Psoas muscle (tissue), 8 donors: ENCODE measurements around the gene RHOH. TPM values are rescaled to one million over a fixed set of nuclear protein-coding genes. Genes with fewer than 3 reads are reported as not detected.

Experiments
- ATAC-seq, 4 donors: fragments of 200-7000 bp; cut with Tn5 transposase; one replicate each; pipeline ENCODE4 v1.9.1; 2020; ENCODE audit warnings: moderate library complexity in 3 of 4, mild to moderate bottlenecking in 2 of 4
- DNase-seq, 2 donors: peaks; one replicate each; pipeline ENCODE4 v3.0.0-alpha.2; 2020
- H3K27ac ChIP-seq: fragments of 200-600 bp; one replicate; pipeline ENCODE4 v1.8.0; 2022
- H3K27me3 ChIP-seq, 3 donors: fragments of 200-600 bp in 1 of 3; one replicate each; pipeline versions ENCODE4 v1.6.1 to v1.8.0; 2013 to 2022; ENCODE audit warnings: low read length in 2 of 3, mild to moderate bottlenecking in 2 of 3, moderate library complexity in 1 of 3; ENCODE audit not compliant: insufficient read depth in 3 of 3
- H3K36me3 ChIP-seq, 2 donors: fragments of 200-600 bp in 1 of 2; one replicate each; pipeline versions ENCODE4 v1.6.1 to v1.8.0; 2013 to 2022; ENCODE audit warnings: low read depth in 1 of 2, mild to moderate bottlenecking in 1 of 2, moderate library complexity in 1 of 2; ENCODE audit not compliant: insufficient read depth in 1 of 2
- H3K4me1 ChIP-seq: fragments of 200-600 bp; one replicate; pipeline ENCODE4 v1.8.0; 2022
- H3K4me3 ChIP-seq: fragments of 200-600 bp; one replicate; pipeline ENCODE4 v1.8.0; 2022; ENCODE audit warnings: mild to moderate bottlenecking
- H3K9me3 ChIP-seq: fragments of 200-600 bp; one replicate; pipeline ENCODE4 v1.8.0; 2022
- CTCF ChIP-seq: fragments of 200-600 bp; IDR thresholded peaks from one replicate; pipeline ENCODE4 v1.8.0; 2022; ENCODE audit warnings: antibody characterized with exemption
- WGBS, 3 donors: extraction: QIAGEN DNeasy Blood & Tissue Kit; methylation state at CpG; one replicate each; pipeline versions ENCODE4 v1.1.6 to v1.1.7; 2013; 5-methylcytosine and 5-hydroxymethylcytosine counted together
- intact Hi-C, 2 donors: fragments of 100-400 bp; cut with DNase I; formaldehyde crosslinking; loops; one replicate each; pipeline versions ENCODE4 v1.11.0 to v1.14.2; 2022
- polyA plus RNA-seq, 3 donors: library from polyadenylated mRNA; stranded (reverse); fragments of 200-250 nt; gene quantifications; one replicate each; pipeline ENCODE4 v1.2.3, GENCODE V29; 2013
- total RNA-seq, 4 donors: library from RNA; stranded (reverse); fragmentation: NEBNext Ultra II Directional in 2 of 4; extraction: Animal tissue kit (Norgen Biotek cat#: 25700) in 2 of 4; gene quantifications; one replicate each; pipeline versions ENCODE4 v1.2.1 to v1.2.4, GENCODE V29; 2021 to 2023
- donor health status: healthy with polysubstance abuse.
- donor health status: DM: no; HTN: no; CAD: no; lungs with moderate emphysema.
- donor health status: Bipolar disorder and iron deficiency.
- donor health status: healthy.
- donor health status: DM: yes; HTN: yes; CAD: no.
- donor health status: DM: no; HTN: no; CAD: no.
- donor health status: DM: no; HTN: no; CAD: no.
- donor health status: DM: yes; HTN: yes; CAD: no.

The RHOH gene
- total and polyA plus RNA-seq, 7 donors, result 0.04 to 0.68 (median 0.19) TPM; not detected in 1

- Histone ChIP-seq H3K4me1 (no peaks in the 10 kb centered on the region), H3K27ac (no peak overlapping the region), H3K4me3 (no peak overlapping the region), H3K36me3 (no peaks in the 10 kb centered on the region), H3K9me3 (no peaks in the 10 kb centered on the region), H3K27me3 (no peaks in the 10 kb centered on the region)
- intact Hi-C loops, result no loop called here
- WGBS, 3 donors, result 67 to 75% (median 69%) methylated on average over 6 of the region's 6 CpGs
- no peak for DNase-seq
- TF ChIP-seq CTCF, result no peak
- ATAC-seq, result no peak
These were observed 8.7 kb downstream of the RHOH start for GRCh38 chr4:40205259-40206198.

- Histone ChIP-seq H3K4me3 (no peak overlapping the region), H3K36me3 (no peaks in the 10 kb centered on the region), H3K4me1 (no peaks in the 10 kb centered on the region), H3K27me3 (no peaks in the 10 kb centered on the region), H3K27ac (no peak overlapping the region), H3K9me3 (no peaks in the 10 kb centered on the region)
- no peak for ATAC-seq
- DNase-seq, result no peak
- intact Hi-C loops, result no loop called here
- 59 to 67% (median 66%) methylated on average over 2 of the region's 2 CpGs for WGBS, 3 donors
- no peak for TF ChIP-seq CTCF
These were observed 9.6 kb downstream of the RHOH start for GRCh38 chr4:40206426-40206825.

GRCh38 chr4:40209401-40209800 lies 12.6 kb downstream of the RHOH start:
- 89 to 93% (median 90%) methylated on average over 4 of the region's 4 CpGs for WGBS, 3 donors
- no peaks in the 10 kb centered on the region for H3K9me3 ChIP-seq
- intact Hi-C loops, result no loop called here
- no peak for TF ChIP-seq CTCF
- H3K27ac ChIP-seq, result no peak overlapping the region
- no peaks in the 10 kb centered on the region for H3K36me3 ChIP-seq
- no peak overlapping the region for H3K4me3 ChIP-seq
- no peak for ATAC-seq
- H3K4me1 ChIP-seq, result no peaks in the 10 kb centered on the region
- no peaks in the 10 kb centered on the region for H3K27me3 ChIP-seq
- DNase-seq, result no peak

- no peaks in the 10 kb centered on the region for H3K36me3 ChIP-seq
- DNase-seq (no peak), ATAC-seq (no peak)
- no peaks in the 10 kb centered on the region for H3K4me1 ChIP-seq
- H3K27ac ChIP-seq, result no peak overlapping the region
- no peak overlapping the region for H3K4me3 ChIP-seq
- WGBS, 3 donors, result 89 to 93% (median 91%) methylated on average over 5 of the region's 5 CpGs
- H3K27me3 ChIP-seq, result no peaks in the 10 kb centered on the region
- no peaks in the 10 kb centered on the region for H3K9me3 ChIP-seq
- no peak for TF ChIP-seq CTCF
- intact Hi-C loops, result no loop called here
These were observed 13.9 kb downstream of the RHOH start for GRCh38 chr4:40210776-40211175.
